ENCODE data around the gene GSTM3. TPM values are rescaled to one million over a fixed set of nuclear protein-coding genes. Genes with fewer than 3 reads are reported as not detected.

GSTM3 gene
- total RNA-seq, 2 experiments from 2014 or later = 5.0 TPM

Other genes with a start within 250 kb of the GSTM3 start
- gene CYB561D1, start 246.9 kb downstream of the GSTM3 start, total RNA-seq = 10 to 100 TPM; 24.3 to 25.1 TPM
- 1 to 10 TPM; 8.2 to 9.4 TPM for gene AMIGO1, start 231.3 kb downstream of the GSTM3 start, total RNA-seq
- under 1 TPM in 1 of 2 experiments, not detected in 1; 0.39 TPM for gene GPR61, start 201.2 kb downstream of the GSTM3 start, total RNA-seq
- gene GNAI3, start 192.4 kb downstream of the GSTM3 start, total RNA-seq = 1 to 10 TPM; 8.0 to 8.2 TPM
- under 1 TPM in 1 of 2 experiments, not detected in 1; 0.22 TPM for gene GNAT2, start 121.4 kb downstream of the GSTM3 start, total RNA-seq
- 100 to 1,000 TPM; 114 to 122 TPM for gene AMPD2, start 121.2 kb downstream of the GSTM3 start, total RNA-seq
- gene GSTM4, start 84.9 kb downstream of the GSTM3 start, total RNA-seq = 1 to 10 TPM; 5.3 to 5.9 TPM
- 10 to 100 TPM; 16.8 to 17.3 TPM for gene GSTM2, start 73.0 kb downstream of the GSTM3 start, total RNA-seq
- gene GSTM1, start 53.2 kb downstream of the GSTM3 start, total RNA-seq = not detected
- not detected for gene GSTM5, start 28.8 kb downstream of the GSTM3 start, total RNA-seq
- not detected for gene EPS8L3, start 22.9 kb upstream of the GSTM3 start, total RNA-seq
- 10 to 100 TPM; 42.7 to 45.1 TPM for gene CSF1, start 169.8 kb upstream of the GSTM3 start, total RNA-seq
- gene AHCYL1, start 243.7 kb upstream of the GSTM3 start, total RNA-seq = 10 to 100 TPM; 53.6 to 55.4 TPM